Kidney tubule cell (primary cell): ENCODE data around the gene PBXIP1.

ENCODE experiments used
- DNase-seq: peaks from one replicate; pipeline ENCODE4 v3.0.0-alpha.2; 2018; ENCODE audit warnings: low spot score

The PBXIP1 gene, protein sequence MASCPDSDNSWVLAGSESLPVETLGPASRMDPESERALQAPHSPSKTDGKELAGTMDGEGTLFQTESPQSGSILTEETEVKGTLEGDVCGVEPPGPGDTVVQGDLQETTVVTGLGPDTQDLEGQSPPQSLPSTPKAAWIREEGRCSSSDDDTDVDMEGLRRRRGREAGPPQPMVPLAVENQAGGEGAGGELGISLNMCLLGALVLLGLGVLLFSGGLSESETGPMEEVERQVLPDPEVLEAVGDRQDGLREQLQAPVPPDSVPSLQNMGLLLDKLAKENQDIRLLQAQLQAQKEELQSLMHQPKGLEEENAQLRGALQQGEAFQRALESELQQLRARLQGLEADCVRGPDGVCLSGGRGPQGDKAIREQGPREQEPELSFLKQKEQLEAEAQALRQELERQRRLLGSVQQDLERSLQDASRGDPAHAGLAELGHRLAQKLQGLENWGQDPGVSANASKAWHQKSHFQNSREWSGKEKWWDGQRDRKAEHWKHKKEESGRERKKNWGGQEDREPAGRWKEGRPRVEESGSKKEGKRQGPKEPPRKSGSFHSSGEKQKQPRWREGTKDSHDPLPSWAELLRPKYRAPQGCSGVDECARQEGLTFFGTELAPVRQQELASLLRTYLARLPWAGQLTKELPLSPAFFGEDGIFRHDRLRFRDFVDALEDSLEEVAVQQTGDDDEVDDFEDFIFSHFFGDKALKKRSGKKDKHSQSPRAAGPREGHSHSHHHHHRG

DNA sequence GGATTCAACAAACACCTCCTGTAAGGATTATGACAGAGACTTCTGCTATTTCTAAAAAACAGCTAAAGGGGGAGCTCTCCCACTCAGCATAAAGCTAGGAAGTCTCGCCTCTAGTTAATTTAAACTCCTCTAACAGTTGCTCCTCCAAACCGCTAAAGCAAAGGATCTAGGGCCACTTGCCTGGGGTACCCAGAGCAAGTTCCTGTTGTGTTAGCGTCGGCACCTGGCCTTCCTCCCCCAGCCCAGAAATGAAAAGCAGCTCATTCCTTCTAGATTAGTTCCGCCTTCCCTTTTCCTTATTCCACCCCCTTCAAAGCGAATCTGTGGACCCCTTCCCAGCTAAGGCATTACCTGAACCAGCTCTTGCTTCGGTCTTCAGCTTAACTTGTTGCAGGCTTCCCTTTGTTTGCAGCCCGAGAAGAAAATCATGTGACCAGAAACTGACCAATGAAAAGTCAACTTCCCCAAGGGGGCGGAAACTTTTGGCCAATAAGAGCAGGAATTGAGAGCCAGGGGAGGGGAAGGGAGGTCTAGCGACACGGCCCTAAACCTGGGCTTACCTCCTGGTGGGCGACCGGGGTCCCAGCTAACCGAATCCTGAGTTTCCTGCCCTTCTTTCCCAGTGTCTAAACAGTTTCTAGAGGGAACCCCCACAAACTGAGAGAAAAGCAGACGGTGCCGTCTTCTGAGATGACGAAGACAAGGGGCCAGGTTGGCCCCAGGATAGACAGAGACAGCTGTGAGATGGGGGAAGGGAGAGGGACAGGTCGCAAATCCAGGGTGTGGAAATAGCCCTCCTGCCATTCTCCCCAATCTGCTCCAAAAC lies at the start of gene PBXIP1:
Gene PBXIP1 (minus strand): TSS at position 382 of the 826 bp plus-strand sequence. CDS start 2,378 bp downstream, outside the sequence.
- DNase-seq, result peak; percentile 90

DNA sequence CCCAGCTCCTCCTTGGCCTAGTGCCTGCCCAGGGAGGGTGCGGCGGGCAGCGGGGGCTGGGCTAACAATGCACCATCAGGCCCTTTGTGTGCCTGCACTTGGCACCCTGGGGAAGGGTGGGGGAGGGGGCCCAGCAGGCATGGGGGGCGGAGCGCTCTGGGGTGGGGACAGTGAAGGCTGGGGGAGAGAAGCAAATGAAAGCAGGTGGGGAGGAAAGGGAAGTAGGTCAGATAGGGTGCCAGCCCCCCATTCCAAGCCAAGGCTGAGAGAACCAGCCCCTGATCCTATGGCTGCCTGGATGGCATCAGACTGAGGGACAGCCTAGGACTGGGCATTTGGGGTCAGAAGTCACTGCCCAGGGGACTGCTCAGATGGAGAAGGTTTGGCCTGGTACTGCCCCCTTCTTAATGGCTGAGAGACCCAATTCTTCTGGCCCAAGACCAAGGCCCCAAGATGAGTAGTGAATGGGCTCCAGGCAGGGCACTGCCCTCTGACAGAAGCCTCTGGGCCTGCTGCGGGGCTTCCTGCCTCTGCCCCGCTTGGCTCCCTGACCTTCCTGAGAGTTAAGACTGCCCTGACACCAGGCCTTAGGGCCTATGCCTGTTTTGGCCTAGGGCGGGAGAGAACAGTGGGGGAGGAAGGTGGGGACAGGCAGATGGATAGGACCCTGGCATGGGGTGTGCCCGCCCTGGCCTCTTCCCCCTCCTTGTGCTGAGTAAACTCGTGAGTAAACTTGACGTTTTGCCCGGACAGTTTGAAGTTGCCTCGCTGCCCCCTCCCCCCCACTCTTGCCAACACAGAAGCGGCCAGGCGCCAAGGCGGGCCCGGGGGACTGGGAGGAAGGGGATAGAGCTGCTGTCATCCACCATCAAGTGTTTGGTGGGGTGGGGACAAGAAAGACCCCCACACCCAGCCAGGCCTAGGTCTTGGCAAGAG lies 49.4 kb upstream of the PBXIP1 start:
- peak; percentile 56 for DNase-seq

DNA sequence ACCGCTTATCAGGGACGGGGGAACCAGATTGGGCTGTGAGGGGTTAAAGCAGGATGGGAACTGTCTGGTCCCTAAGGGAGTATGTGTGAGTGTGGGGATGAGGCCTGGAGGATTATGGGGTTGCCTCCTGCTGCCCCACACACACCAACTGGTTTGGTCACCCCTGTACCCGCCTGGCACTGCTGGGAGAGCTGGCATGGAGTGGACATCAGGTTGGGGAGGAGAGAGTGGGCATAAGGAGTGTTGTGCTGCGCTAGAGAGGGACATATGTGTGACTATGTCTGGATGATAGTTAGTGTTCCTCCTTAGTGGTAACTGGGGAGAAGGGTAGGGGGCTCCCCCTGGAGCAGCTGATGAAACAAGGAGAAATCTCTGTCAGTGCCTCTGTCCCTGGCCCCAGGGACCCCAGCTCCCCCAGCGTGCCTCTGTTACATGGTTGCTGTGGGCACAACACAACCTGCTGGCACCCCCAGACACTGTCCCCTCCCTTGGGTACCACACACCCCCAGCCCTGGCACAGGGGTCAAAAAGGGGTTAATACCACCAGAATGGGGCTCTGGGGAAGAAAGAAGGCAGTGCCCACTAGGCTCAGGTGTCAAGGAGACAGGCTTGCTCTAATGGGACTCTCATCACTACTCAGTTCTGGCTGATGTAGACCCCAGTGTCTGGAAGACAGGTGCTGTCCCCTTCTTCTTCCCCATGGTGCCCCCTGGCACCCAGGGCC lies 48.6 kb upstream of the PBXIP1 start:
- no peak for DNase-seq

DNA sequence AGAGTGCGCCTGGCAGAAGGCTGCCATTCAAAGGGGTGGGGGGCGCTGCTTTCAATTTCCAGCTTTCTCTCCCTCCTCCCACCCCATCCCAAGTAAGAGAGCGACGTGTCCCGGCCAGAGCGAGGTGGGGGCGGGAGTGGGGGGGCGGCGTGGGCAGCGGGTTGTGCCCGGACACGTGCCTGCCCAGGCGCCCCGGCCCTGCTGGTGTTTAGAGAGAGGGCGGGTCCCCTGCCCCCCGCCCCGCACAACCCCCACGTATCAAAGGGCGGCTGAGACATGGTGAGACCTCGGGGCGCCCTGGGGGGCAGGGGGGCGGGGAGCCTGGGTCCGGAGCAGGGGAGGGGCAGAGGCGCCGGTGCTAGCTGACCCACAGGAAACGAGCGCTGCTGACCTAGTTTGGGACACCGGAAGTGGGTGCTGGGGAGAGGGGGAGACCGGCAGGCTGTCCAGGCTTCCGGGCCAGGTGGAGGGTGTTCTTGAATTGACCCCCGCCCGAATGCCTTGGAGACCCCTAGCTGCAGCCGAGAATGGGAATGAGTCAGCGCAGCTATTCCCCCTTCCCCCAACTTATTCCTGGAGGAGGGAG lies 48.0 kb upstream of the PBXIP1 start:
- DNase-seq, result peak; percentile 77

DNA sequence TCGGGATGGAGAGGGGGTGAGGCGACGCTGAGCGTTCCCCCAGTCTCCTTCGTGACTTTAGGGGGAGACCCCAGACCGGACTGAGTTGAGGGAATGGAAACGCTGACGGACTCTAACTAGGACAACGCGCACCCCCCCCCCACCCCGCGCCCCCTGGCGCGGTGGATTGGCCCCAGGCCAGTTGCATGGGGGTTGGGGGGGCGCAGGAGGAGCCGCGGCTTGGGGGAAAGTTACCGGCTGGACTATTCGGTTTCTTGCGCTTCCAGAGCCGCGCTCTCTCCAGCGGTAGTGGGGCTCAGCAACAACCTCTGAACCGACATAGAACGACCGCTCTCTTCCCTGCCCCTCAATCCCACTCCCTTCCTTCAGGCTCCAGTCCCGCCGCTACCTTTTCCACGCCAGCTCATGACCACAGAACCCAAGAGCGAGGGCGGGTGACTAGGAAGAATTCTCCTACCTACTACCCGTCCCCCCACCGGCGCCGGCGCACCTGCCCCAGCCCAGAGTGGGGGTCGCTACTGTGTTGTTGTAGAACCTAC lies 47.4 kb upstream of the PBXIP1 start:
- peak; percentile 57 for DNase-seq

DNA sequence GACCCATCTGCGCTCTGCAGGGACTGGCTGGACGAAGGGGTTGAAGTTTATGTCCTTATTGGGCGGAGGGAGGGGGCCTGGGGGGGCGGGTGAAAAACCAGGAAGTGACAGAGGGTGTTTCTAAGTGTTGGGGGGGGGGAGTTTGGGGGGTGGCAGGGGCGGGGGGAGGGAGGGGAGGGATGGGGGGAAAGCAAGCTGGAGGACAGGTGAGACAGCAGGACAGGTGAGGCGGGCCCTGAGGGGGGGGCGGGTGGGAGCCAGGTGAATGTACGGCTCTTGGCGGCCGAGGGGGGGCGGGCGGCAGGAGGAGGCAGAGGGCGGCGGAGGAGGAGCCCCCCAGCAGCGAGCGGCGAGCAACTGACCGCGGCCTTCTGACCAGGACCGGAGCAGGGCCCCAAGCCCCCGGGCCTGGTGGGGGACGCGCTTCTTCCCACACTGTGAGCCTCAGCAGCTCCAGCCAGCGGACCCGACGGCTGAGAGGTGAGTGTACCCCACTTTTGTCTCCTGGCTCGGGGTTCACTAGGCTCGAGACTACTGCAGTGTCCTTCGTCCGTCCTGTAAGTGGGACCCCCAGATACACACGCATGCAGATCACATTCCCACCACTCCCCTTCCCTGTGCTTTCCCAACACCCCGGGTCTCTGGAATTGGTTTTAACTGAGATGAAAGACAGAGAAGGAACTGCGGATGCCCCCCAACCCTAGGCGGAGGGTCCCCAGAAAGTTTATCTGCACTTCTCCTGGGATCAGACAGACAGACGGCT lies 46.7 kb upstream of the PBXIP1 start, which contains the start of gene ZBTB7B:
Gene ZBTB7B (plus strand): TSS at position 339 of the 763 bp plus-strand sequence. CDS start 11,859 bp downstream, outside the sequence.
- peak; percentile 53 for DNase-seq

DNA sequence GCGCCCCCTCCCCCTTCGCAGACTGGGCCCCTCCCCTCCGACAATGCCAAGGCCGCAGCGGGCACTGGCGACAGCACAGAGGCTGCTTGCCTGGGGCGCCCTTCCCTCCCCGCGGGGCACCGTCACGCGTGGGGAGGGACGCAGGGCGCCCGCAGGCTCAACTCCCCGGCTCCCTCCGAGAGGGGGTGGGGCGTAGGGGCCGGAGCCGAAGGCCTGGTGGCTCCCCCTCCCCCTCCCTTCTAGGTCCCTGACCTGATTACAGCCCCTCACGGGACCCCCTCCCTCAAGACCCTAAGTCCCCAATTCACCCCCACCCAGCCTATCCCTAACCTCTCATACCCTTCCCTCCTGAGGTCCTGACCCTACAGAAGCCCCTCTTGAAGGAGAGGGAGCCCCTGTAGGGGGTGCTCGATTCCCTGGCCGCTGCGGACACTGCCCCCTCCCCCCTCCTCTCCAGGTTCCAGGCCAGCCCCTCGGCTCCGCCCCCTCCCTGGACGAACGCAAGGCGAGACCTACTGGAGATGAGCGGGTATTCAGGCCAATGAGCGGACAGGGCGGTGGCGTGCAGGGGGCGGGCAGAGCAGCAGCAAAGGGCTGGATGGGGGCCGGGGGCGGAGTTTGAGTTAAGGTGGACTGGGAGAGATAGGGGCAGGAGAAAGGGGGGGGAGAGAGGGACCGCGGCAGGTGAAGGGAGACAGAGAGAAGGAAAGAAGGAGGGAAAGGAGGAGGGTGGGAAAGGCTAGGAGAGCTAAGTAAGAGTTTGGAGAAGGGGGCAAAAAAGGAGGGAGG lies 46.0 kb upstream of the PBXIP1 start:
- peak; percentile 98 for DNase-seq

DNA sequence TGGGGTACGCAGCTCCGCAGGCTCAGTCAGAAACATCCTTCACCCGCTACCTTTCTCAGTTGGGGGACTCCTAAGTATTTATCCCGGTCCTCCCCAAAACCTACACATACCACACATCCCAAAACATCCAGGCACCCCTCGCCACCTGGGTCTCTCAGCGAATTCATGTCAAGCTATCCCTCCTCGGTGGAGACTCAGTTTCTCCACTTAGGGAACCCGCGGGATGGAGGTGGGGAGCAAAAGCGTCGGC lies 45.5 kb upstream of the PBXIP1 start:
- DNase-seq, result no peak

DNA sequence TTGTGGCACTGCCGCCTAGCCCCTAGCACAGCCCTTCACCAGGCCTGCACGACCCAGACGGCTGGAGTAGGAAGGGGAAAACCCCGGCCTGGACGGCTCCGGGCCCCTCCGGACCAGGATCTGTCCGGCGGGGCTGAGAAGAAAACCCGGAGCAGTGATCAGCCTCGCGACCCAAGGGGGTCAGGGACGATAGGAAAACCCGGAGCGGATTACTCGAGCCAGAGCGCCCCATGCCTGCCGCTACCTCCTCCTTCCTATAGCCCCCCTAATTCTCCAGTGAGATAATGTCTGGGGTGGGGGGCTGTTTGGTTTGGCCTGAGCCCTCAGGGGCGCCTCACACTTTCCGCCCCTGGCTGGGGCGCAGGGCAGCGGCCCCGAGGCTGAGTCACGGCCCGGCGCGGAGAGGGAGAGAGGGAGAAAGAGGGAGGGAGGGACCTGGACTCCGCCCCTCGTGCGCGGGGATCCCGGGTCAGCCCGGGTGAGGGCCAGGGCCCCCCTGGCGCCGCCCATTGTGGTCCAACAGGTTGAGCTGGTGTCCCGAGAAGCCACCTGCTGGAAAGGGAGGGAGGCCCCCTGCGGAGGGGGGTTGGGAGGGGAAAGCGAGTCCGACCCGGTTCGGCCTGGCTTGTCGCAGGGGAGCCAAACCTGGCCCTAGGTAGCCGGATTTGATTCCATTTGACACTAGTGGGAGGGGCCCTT lies 45.0 kb upstream of the PBXIP1 start:
- peak; percentile 93 for DNase-seq

DNA sequence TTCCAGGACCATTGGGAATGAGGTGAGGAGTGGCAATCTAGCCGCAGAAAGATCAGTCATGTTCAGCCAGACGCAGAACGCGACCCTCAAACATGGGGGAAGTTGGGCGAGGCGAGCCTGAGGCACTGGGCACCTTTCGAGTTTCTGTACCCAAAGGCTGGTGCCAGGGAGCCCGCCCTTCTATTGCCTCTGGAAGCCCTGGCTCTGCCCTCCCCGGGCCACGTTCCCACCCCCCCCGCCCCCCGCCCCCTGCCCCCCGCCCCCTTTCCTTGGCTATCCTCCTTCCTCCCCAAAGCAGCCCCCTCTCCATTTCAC lies 44.5 kb upstream of the PBXIP1 start:
- no peak for DNase-seq

DNA sequence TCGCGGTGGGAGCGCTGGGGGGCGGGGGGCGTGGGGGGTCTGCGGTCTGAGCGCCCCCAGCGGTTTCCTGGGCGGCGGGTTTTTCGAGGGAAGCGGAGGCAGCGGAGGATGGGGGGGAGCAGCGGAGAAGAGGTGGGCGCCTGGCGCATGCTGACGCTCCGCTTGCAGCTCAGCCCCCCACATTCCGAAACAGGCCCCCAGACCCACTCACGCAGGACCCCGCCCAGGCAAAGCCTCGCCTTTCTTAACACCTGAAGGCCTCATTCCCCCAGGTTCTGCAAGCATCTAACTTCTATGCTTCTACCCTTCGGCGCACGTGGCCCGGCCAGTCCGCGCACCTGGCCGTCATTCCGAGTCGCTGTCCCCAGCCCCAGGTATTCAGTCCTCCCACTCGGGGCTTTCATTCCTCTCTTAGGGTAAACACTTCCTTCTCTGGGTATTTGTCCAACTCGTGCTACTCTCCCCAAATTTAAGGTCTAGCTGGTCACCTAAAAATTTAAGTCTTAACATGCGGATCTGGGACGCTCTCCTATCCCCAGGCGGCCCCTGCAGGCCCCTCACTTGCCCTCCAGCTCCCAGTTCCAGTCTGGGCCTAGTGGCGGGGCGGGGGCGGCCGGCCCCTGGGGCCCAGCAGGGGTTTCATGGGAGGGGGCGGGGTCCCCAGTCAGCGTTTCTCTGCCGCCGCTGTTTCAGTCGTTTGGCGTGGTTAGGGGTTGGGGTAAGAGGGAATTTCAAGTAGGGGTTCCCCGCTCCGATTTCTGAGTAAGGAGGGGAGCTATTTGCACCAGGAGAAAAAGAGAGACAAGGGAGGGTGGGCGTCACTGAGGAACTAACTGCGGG lies 43.9 kb upstream of the PBXIP1 start:
- DNase-seq, result peak; percentile 49

DNA sequence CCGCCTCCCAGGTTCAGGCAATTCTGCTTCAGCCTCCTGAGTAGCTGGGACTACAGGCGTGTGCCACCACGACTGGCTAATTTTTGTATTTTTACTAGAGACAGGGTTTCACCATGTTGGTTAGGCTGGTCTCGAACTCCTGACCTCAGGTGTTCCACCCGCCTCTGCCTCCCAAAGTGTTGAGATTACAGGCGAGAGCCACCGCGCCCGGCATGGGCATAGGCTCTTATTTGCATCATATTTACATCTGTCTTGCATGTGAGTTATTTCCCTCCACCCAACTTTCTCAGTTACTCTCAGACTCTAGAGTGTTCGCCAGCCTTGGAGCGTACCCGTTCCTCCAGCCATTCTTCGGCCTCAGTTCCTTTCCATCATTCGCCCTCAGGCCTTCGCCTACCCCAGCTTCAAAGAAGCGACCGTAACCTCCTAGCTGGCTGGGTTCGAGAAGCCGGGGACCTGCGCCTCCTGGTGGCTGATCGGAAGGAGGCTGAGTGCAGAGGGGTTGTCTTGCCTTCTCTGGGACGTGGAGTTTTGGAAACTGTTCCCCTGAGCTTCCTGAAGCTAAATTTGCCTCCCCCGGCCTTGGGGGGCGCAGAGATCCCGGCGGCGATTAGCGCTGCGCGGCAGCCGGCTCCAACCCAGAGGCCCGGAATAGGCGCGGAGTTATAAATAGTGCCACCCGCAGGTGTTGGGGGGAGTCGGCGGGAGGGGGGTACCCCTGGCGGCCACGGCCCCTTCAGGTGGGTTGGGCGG lies 43.1 kb upstream of the PBXIP1 start:
- peak; percentile 76 for DNase-seq

DNA sequence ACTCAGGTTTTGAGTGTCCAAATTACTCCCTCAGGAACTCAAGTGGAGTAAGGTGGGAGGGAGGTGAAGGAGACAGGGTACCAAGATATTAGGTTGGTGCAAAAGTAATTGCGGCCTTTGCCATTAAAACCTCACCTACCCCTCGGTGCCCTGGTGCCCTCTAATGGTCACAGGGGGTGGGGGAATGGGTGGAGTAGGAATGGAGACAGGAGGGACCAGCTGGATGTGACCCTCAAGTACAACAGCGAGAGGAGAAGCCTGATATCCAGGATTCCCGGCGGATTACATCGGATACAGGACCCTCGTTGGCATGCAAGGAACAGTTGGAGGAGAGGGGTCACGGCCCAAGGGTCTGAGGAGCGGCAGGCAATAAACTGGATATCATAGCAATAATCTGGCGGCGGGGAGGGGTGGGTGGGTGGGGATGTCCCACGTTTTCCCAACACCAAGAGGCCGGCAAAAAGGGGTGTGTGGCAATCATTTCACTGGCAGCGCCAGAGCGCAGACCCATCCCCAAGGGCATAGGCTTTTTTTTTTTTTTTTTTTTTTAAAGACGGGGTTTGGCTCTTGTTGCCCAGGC lies 42.4 kb upstream of the PBXIP1 start:
- DNase-seq, result no peak

DNA sequence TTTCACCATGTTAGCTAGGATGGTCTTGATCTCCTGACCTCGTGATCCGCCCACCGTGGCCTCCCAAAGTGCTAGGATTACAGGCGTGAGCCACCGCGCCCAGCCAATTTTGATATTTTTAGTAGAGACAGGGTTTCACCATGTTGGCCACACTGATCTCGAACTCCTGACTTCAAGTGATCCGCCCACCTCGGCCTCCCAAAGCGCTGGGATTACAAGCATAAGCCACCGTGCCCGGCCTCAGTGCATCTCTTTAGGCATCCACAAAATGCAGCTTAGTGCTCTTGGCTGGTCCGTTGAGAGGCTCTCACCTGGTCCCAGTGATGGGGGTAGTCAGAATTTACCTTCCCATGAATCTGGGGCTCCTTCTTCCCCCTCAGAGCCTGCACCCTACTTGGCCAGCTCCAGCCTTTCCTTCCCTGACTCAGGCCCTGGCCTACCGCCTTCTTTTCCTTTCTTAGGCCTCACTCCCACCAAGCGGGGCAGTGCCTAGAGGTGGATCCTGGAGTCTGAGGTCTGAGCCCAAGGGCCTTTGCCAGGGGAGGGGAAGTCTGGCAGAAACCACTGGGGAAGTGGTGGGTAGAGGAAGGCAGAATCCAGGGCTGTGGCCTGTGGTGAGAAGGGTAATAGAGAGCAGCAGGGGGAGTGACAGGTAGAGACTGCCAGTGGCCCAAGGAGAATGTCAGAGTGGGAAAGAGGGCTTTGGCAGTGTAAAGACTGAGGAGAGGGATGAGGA lies 41.2 kb upstream of the PBXIP1 start:
- no peak for DNase-seq

DNA sequence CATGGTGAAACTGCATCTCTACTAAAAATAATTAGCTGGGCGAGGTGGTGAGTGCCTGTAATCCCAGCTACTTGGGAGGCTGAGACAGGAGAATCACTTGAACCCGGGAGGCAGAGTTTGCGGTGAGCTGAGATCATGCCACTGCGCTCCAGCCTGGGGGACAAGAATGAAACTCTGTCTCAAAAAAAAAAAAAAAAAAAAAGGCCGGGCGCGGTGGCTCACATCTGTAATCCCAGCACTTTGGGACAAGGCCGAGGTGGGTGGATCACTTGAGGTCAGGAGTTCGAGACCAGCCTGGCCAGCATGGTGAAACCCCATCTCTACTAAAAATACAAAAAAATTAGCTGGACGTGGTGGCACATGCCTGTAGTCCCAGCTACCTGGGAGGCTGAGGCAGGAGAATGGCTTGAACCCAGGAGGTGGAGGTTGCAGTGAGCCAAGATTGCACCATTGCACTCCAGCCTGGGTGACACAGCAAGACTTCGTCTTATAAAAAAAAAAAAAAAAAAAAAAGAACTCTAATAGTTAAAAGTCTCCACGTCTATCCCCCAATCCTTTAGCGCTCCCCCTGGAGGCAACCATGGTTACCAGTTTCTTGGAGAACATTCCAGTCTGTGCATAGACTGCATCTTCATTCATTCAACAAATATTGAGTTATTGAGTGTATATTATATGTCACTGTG lies 39.5 kb upstream of the PBXIP1 start:
- peak; percentile 68 for DNase-seq
